ENCODE data around the gene PCSK6. TPM values are rescaled to one million over a fixed set of nuclear protein-coding genes. Genes with fewer than 3 reads are reported as not detected.

The PCSK6 gene
- total RNA-seq, 1 donor from 2014 or later, result 16.9 TPM

DNA sequence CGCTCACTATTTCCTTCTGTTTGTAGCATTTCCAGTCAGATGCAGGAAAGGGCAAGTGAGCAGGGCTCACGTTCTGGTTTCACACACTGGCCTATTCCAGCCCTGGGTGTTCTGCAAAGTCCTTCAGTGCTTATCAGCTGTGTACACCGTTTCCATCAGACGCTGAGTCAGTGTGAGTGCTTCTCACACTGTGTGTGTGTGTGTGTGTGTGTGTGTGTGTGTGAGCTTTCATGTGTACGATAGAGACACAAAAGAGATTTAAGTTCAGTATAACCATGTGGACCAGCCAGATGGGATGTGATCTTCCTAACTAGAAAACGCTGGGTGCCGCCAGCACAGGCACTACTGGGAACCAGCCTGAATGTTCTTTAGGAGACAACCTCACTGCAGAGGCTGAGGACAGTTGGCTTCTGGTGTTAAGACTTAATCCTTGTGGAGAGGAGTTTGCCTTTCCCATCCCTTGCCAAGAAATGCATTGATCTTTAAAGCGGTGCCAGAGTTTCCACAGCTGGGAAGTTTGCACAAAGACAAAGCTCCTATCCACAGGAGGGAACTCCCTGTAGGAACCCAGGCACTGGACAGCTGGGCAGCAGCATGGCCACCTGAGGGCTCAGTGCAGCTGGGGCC, 233.8 kb downstream of the PCSK6 start:
- DNase-seq (ENCODE audit: low spot score), result no peak

DNA sequence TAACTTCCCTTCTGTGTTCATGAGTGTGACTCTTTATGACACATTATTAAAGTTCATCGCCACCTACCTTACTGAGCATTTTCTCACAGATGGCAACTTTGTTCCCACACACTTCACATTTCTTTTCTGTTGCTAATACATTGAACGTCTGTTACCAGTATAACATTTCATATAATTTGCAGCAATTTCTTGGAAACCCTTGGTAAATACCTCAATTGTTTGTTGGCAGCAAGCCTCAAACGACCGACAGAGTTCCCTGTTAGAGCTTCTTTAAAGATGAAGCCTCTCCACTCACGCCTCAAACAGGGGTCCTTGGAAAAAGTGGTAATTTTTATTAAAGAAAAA, 234.5 kb downstream of the PCSK6 start:
- DNase-seq (ENCODE audit: low spot score), result no peak

DNA sequence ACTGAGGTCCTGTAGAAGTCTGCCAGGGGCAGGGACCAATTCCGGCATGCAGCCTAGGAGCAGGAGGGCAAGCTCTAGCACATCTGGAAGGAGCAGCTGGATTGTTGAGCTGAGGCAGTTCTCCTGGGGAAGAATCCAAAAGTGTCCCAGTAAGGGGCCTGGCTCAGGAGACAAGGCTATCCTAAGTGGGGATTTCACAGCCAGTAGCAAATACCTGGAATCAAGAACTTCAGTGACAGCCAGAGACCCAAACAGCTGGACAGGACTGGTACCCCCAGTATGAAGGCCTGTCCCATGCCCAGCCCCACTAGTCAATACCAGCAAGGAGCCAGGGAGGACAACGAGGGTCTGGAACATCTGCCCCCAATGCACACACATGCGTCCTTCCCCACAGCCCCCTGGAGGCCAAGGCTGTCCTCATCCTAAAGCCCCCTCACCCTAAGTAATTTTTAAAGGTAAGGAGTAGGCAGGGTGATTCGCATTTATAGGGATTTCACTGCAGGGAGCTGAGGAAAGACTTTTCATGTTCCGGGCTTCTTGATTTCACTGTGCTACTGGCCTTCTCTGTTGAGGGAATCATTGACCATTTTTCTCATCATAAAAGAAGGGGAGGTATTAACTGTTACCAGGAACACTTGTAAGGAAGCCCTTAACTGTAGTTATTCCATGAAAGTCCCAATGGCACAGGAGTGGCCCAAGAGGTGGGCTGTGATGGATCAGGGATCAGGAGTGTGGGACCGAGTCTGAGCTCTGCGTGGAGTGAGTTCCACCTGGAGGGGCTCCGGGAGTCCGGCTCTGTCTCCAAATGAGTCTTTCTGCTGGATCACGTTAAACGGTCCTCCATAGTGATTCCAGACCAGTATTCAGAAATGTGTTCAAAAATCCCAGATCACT, 235.1 kb downstream of the PCSK6 start:
- no peak for DNase-seq (ENCODE audit: low spot score)

Other genes with a start within 250 kb of the PCSK6 start
- gene CHSY1, start 237.7 kb downstream of the PCSK6 start, total RNA-seq, result 53.5 TPM
- gene SELENOS, start 212.2 kb downstream of the PCSK6 start, total RNA-seq, result 87.2 TPM
- 40.8 TPM for gene SNRPA1, start 194.5 kb downstream of the PCSK6 start, total RNA-seq
- gene TM2D3, start 162.7 kb upstream of the PCSK6 start, total RNA-seq, result 44.1 TPM
- gene TARS3, start 234.8 kb upstream of the PCSK6 start, total RNA-seq, result 8.8 TPM

All from mesenteric fat pad (tissue), 1 donor.